ENCODE measurements around the gene ATCAY.
A peak's percentile ranks its signal among the peaks of the same experiment; 100 is the strongest.
"Not testable (repeated sequence)": the region's sequence is repeated elsewhere in the genome, so short reads cannot be mapped to it uniquely, and the experiment has no call there.

The ATCAY gene

GRCh38 chr19:3949997-3950859, 69.7 kb downstream of the ATCAY start:
- no peak for DNase-seq

DNA sequence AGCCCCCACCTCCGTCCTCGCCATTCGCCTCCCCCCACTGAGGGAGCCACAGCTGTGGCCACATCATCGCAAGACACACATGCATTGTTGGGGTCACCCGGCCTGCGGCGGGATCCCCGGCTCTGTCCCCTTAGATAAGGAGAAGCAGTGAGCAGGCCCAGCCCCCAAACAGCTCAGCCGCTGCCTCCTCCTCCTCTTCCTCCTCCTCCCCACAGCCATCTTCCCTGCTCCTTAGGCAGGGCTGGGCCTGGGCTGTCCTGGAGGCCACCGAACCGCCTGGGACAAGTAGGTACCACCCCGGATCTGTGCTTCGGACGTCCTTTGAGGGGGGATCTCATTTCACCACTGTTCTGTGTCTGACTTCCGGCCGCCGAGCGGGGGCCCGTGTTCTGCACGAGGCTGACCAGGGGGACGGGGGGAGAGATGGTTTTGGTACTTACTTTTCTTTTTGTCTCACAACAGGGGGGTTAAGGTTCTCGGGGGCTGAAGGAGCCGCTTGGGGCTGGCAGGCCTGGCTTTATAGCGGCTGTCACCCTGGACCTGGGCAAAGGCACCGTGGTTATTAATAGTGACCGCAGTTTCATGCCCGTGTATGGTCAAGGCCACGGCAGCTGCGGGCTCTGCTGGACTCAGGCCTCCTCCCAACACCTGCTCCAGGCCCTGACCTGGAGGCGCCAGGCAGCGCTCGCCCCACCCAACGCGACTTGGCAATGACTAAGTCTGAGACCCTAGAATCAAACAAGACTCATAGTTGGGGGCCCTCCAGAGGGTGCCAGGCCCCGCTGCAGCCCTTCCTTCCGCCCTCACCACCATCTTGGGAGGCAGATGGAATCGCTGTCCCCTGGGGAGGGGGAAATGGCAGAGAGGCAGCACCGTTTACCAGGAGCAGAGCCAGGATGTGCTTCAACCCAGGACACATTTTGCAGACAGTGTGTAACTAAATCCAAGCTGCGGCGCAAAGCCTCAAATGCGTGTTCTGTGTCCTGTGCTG, 70.7 kb downstream of the ATCAY start:
- DNase-seq: no peak

GRCh38 chr19:3952755-3953276, 72.3 kb downstream of the ATCAY start:
- not testable (repeated sequence) for DNase-seq

GRCh38 chr19:3954107-3954506, 73.6 kb downstream of the ATCAY start:
- no peak for DNase-seq

DNA sequence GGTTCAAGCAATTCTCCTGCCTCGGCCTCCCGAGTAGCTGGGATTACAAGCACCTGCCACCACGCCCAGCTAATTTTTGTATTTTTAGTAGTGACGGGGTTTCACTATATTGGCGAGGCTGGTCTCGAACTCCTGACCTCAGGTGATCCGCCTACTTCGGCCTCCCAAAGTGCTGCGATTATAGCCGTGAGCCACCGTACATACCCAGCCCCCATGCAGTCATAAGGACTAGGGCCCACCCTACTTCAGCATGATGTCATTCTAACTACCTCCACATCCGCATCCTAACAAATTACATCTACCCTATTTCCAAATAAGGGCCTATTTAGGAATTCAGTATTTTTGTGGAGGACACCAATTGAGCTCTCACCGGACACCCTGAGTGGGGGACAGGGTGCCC, 74.8 kb downstream of the ATCAY start:
- not testable (repeated sequence) for DNase-seq

DNA sequence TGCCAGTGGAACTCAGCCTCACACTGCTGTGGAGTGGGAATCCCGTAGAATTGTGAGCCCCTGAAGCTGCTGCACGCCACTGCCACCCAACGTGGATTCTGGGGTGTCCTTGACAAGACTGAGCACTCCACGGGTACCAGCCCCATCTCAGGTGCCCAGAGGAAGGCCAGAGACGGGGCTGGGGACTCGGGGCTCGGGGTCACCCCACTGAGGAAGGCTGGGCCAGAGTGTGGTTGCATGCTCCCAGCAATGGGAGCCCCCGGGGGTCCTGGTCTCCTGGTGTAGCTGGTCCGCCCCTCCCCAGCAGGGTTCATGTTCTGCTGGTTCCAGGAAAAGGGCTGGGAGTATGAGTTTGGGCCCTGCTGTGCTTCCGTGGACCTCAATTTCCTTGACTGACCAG, 75.2 kb downstream of the ATCAY start:
- no peak for DNase-seq

DNA sequence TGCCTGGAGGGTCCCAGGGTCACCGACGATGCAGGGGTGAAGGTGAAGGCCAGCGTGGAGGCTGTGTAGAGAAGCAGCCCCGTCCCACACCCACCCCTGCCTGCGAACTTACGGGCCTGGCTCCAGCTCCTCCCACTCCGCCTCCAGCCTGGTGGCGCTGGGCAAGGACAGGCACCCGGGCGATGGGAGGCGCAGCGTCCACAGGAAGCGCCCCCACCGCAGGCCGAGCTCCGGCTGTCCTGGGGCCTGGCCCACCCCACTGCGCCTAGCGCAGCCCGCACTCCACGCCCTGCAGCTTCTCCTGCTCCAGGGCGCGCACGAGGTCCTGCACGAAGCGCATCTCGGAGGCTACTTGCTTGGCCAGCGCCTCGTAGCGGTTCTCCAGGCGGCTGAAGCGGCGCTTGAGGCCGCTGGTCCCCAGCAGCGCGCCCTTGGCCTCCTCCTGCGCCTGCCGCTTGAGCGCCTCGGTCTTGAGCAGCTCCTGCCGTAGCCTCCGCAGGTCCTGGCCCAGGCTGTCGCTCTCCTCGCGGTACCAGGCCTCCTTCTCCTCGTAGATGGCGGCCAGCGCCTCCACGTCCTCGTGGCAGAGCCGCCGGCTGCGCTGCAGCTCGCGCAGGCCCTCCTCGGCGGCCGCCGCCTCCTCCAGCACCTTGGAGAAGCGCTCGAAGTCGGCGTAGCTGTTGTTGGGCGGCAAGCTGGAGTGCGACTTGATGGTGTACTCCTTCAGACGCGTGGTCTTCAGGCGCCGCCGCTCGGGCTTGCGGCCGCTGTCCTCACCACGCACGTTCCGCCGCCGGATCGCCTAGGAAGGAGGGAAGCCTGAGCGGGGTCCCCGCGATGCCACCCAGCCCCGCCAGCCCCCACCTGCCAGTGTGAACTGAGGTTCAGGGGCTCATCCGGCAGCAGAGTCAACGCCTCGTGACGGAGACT, 78.6 kb downstream of the ATCAY start:
- no peak for DNase-seq

- DNase-seq: no peak
Measured at GRCh38 chr19:3959766-3960131, 79.3 kb downstream of the ATCAY start.

DNA sequence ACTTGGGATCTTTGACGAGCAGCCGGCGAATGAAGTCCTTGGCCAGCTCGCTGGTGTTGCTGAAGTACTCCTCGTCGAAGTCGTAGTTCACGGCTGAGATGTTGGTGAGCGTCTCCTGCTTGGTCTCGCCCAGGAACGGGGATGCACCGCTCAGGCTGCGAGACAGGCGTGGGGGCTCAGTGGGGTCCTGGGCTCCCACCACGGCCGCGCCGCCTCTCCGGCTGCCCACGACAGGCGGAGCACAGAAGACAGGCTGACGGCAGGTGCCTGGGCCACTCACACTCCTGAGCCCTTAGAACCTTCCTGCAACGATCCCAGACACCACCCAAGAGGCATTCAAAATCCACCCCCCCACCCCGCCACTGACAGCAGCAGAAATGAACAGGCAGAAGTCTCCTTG, 80.5 kb downstream of the ATCAY start:
- no peak for DNase-seq

DNA sequence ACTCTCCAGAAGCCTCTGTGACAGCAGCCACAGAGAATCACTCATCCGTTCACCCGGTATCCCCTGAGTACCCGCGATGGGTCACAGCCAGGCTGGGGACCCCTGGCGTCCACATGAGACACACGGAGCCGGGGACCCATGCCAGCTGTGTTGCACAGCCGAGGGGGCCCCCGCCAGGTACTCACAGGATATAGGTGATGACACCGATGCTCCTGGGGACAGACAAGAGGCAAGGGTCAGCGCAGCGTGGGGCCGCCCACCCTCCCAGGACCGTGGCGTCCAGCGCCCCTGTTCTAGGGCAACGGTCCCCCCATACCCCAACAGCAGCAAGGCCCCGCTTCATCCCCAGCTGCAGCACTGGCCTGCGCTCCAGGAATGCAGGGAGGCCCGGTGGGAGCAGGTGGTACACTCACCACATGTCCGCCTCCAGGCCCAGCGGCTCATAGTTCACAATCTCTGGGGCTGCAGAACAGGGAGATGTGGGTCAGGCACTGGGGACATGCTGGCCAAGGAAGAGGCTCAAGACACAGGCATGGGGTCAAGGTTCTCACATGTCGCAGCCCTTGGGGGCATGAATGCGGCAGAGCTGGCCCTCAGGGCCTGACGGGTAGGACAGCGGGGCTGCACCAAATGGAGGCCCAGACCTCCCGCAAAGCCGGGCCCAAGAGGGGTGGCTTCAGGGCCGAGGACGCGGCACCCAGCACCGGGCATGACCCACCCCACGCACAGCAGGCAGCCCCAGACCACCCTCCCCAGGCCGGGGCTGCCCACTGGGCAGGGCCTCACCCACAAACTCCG, 83.2 kb downstream of the ATCAY start:
- DNase-seq: no peak

DNA sequence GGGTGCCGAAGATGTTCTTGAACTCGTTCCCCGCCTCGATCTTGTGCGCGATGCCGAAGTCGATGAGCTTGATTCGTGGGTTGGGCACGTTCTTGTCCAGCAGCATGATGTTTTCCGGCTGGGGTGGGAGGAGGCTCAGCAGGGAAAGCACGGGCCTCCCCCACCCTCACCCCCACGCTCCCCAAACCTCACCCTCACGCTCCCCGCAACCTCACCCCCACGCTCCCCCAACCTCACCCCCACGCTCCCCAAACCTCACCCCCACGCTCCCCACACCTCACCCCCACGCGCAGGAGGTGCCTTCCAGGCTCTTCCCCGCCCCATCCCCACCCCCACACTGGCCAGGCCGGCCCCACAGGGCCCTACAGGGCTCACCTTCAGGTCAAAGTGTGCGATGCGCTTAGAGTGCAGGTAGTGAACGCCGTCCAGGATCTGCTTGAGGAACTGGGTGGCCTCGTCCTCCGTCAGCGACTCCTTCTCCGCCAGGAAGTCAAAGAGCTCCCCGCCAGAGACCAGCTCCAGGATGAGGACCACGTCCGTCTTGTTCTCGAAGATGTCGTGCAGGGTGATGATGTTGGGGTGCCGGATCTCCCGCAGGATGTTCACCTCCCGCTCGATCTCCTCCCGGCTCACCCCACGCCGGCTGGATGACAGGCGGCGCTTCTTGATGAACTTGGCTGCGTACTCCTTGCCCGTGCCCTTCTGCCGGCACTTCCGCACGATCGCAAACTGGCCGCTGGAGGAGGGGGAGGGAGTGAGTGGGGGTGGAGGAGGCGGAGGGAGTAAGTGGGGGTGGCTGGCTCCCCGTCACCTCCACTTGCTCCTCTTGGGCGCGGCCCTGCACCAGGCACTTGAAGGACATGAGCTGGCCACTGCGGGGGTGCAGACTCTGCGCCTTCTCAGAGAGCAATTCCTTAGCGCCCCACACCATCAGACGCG, 84.0 kb downstream of the ATCAY start:
- no peak for DNase-seq

GRCh38 chr19:3966051-3967017, 85.8 kb downstream of the ATCAY start:
- no peak for DNase-seq

DNA sequence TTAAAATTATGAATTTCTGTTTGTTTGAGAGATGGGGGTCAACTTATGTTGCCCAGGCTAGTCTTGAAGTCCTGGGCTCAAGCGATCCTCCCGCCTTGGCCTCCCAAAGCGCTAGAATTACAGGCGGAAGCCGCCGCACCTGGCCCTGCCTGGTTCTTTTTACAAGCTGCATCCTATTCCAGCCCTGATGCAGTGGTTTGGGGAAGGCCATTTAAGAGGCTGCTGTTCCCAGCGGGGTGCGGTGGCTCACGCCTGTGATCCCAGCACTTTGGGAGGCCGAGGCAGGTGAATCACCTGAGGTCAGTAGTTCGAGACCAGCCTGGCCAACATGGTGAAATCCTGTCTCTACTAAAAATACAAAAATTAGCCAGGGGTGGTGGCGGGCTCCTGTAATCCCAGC, 87.5 kb downstream of the ATCAY start:
- not testable (repeated sequence) for DNase-seq

DNA sequence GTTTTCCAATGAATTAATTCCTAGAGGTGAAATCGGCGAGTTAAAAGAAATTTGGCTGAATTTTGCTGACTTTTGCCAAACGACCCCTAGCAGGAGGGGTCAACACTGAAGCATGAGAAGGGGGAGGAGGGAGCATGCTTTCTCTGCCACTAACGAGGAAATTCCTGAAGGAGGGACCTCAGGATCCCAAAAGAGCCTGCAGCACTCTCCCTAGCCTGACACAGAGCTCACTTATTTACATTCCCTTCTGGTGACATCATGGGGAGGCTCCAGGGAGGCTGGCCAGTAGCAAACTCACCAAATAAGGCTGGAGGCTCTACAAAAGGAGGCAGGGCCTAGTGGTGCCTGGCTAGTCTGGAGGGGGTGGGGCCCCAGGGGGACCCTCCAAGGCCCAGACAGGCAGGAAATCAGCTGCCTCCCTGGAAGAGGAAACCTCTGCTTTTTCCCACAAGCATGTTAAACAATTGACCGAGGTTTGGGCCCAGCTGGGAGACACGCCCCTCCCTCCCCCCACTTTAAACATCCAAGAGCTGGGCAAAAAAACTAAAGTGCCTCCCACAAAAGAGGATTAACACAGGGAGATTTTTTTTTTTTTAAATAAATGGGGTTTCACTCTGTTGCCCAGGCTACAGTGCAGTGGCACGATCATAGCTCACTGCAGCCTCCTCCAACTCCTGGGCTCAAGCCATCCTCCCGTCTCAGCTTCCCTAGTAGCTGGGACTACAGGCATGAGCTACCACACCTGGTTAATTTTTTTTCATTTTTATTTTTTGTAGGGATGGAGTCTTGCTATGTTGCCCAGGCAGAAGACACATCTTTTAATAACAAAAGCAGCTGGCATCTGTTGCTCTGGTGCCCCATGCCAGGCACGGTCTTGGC, 88.3 kb downstream of the ATCAY start:
- DNase-seq: peak; percentile 100

DNA sequence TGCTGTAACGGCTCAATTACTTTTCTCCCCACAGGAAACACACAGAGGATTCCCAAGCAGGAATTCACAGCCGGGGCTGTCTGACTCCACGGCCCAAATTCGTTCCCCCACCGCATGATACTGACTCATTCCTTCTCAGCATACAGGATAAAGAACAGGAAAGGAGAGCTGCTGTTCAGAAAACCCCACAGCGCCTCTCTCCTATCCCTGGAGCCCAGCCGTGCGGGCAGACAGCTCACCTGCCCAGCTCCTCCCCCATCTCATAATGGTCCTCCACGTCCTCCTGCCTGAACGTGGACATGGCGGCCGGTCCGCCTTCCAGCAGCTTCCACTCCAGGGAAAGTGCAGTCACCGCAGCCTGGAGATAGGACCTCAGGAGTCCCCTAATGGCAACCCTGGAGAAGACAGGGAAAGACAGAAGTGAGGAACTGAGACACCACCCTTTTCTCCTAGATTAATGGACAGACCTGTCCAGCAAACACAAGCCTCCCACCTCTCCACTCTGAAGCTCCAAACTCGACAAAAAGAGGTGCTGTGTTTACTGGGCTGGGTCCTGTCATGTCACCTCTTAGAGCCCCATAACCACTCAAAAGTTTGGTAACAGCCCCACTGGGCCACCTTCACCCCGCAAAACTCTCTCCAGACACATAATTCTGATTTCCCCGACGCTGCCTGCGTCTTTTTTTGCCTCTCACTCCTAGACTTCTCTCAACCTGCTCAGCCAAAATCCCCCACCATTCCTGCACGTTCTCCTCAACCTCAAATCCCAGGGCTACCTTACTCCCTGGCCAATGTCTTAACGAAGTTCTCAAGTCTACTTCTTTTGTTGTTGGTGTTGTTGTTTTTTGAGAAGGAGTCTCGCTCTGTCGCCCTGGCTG, 89.2 kb downstream of the ATCAY start:
- DNase-seq: peak; percentile 90

GRCh38 chr19:3970313-3970807, 89.9 kb downstream of the ATCAY start:
- DNase-seq: no peak

Data from fibroblast of skin of scalp (primary cell).